ENCODE results near the gene MPL.

DNA sequence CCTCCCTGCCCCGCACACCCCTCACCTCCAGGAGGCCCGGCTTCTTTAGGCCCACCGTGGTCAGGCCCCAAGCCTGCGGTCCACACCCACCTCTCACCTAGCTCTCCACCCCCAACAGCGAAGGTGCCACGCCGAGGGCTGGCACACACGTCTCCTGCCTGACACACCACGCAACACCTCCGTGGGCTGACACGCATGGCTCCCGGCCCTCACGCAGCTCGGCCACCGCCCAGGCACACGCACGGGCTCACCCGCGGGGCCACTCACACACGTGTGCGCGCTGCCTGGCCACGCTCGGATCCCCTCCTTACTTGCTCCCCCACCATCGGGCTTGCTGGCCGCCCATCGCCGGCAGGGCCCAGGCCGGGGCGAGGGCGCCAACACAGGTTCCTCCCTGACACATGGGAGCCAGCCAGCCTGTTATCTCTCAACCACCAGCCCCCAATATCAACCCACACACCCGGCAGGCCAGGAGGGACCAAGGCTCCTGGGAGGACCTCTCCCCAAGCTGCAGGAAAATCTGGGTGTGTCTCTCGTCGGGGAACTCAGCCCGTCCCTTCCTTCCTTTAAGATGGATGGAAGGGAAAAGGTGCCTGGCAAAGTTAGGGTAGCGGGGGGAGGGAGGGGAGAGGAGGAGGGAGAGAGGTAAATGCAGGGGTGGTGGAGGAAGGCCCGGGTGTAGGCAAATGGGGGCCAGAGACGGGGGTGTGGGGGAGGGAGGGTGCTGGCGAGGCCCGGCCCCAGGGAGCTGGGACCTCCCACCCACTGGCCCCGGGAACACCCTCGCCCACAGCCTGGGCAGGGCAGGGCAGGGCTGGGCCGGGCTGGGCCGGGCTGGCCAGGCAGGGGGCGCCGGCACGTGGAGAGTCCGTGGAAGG is 29.6 kb downstream of the MPL start:
- TF ChIP-seq TAF1 (IDR thresholded peaks at IDR 0.05; ENCODE audit: borderline replicate concordance, low read depth, low read length) (no peak), POLR2AphosphoS5 (IDR thresholded peaks at IDR 0.05; ENCODE audit: low read depth, low read length) (no peak; the same call in 1 of the 2 replicates), POLR2A (IDR thresholded peaks at IDR 0.05; ENCODE audit: low read depth, low read length) (no peak)
